Measurements from ENCODE around the gene TNFRSF4.

- no peak for TF ChIP-seq CTCF (IDR thresholded peaks at IDR 0.05)
- TF ChIP-seq EZH2 (IDR thresholded peaks at IDR 0.05; ENCODE audit: borderline replicate concordance, insufficient read depth, low read depth, low read length, poor library complexity, severe bottlenecking) = no peak
Observed at GRCh38 chr1:1215881-1216605, 2.1 kb upstream of the TNFRSF4 start.
